ENCODE data around the gene SHISA8.

SHISA8 gene

DNA sequence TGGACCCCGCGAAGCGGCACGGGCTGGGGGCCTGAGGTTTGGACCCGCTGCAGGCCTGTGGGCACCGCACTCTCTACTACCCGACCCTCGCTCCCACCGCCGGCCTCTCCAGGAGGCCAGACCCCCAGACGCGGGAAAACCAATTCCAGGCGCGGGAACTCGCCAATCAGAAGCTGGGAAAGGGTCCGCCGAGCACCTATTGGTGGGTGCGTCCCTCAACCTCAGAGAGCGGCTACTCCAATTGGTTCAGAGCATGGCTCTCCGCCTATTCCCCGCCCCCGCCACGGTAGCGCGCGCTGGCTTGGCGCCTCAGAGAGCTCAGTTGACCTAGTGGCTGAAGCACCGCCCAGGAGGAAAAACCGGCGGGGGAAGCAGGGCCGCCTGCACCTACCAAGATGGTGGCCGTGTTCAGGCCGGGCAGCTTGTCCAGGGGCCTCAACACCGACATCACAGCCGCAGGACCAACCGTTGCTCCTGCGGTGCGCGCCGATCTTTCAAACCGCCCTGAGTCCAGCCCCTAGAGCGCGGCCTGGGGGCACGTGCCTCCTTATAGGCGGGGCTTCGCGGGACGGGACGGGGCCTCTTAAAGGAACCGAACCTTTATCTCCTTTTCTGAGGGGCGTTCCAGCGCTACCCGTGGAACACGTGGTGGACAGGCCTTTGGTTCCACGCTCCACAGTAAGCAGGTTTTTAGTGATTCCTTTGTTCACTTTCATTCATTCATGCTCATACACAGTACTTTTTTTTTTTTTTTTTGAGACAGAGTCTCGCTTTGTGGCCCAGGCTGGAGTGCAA lies 32.0 kb upstream of the SHISA8 start, which contains the start of gene CENPM:
TSS of gene CENPM (minus strand) at position 524 of the 795 bp plus-strand sequence. CDS start at position 448, 76 bp downstream.
- H3K36me3 ChIP-seq (ENCODE audit: control insufficient read depth, insufficient read depth, low read length): peaks cover 29% of the 10 kb centered on the region
- no peaks in the 10 kb centered on the region for H3K27me3 ChIP-seq (ENCODE audit: control insufficient read depth, insufficient read depth, low read length)
- peaks cover 30% of the 10 kb centered on the region for H3K4me1 ChIP-seq (ENCODE audit: control insufficient read depth, insufficient read depth, low read length)
- H3K9me3 ChIP-seq (ENCODE audit: control insufficient read depth, insufficient read depth, low read depth, low read length): no peaks in the 10 kb centered on the region
- peak within 1 kb of the TSS; percentile 90; the same call in 1 of the 2 replicates for H3K27ac ChIP-seq (ENCODE audit: low read depth, low read length)
- H3K9ac ChIP-seq (ENCODE audit: low read length): peak within 1 kb of the TSS; percentile 94
- peak within 1 kb of the TSS; percentile 94 for H3K4me3 ChIP-seq (ENCODE audit: low read depth, low read length)

DNA sequence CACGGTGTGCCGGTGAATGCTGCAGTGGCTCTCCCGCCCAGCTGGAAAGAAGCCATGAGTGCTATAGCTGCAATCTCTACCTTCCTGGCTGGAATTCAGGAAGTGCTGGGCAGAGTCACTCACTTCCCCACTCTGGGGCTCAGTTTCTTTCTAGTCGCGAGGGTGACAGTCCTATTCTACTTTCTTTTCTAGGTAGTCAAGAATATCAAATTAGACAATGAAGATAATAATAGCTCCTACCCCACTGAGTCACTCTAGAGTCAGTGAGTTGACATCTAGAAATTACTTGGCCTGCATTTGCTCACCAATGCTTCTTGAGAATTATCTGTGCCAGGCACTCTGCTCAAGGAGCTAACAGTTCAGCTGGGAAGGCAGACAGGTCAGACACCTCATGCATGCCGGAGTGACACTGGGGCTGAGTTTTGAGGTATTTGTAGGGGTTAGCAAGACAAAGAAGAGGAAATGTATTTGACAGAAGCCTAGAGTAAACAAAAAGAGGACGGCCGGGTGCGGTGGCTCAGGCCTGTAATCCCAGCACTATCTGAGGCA lies 28.9 kb upstream of the SHISA8 start:
- Histone ChIP-seq H3K9me3 (ENCODE audit: control insufficient read depth, insufficient read depth, low read depth, low read length) (no peaks in the 10 kb centered on the region), H3K9ac (ENCODE audit: low read length) (no peak overlapping the region), H3K4me3 (ENCODE audit: low read depth, low read length) (no peak overlapping the region), H3K4me1 (ENCODE audit: control insufficient read depth, insufficient read depth, low read length) (peaks cover 19% of the 10 kb centered on the region), H3K27ac (ENCODE audit: low read depth, low read length) (no peak overlapping the region), H3K36me3 (ENCODE audit: control insufficient read depth, insufficient read depth, low read length) (peaks cover 54% of the 10 kb centered on the region), H3K27me3 (ENCODE audit: control insufficient read depth, insufficient read depth, low read length) (no peaks in the 10 kb centered on the region)

DNA sequence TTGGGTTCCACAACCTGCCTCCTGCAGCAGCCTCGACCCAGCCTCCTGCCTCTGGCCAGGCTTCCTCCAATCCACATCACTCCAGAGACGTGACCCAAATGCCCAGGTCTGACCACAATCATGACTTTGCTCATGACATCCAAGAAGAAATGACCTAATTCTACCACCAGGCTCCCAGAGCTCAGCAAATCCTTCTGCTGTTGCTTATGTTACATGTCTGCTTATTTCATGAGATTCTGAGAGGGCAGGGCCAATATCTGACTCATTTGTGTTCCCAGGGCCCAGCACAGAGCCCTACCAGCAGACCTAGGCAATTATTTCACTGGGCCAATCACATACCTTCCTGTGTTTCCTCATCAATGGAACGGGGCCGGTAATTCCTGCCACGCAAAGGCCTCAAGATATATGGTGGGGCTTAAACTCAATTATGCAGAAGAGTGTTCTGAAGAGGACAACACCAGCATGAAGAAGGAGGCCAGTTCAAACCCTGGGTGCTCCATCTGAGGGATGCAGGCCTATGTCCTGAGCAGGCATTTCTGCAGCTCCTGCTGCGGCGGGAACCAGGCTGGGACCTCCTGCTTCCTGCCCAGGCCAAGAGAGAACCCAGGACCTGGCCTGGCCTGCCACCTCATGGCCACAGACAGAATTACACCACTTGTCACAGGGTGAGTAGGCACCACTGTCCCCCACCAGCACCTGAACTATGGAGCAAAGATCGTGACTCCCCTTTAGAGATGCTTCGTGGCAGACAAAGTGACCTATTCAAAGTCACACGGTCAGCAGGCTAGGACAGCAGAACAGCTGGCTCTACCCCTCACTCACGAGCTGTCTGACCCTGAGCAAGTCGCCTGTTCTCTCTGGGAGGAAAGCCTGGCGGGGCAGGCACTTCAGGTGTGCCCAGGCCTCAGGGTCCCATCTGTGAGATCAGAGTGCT lies 26.2 kb upstream of the SHISA8 start:
- no peak overlapping the region for H3K4me3 ChIP-seq (ENCODE audit: low read depth, low read length)
- H3K4me1 ChIP-seq (ENCODE audit: control insufficient read depth, insufficient read depth, low read length): peaks cover 11% of the 10 kb centered on the region
- no peaks in the 10 kb centered on the region for H3K9me3 ChIP-seq (ENCODE audit: control insufficient read depth, insufficient read depth, low read depth, low read length)
- no peak overlapping the region for H3K9ac ChIP-seq (ENCODE audit: low read length)
- no peaks in the 10 kb centered on the region for H3K27me3 ChIP-seq (ENCODE audit: control insufficient read depth, insufficient read depth, low read length)
- H3K36me3 ChIP-seq (ENCODE audit: control insufficient read depth, insufficient read depth, low read length): peaks cover 76% of the 10 kb centered on the region
- no peak overlapping the region for H3K27ac ChIP-seq (ENCODE audit: low read depth, low read length)

DNA sequence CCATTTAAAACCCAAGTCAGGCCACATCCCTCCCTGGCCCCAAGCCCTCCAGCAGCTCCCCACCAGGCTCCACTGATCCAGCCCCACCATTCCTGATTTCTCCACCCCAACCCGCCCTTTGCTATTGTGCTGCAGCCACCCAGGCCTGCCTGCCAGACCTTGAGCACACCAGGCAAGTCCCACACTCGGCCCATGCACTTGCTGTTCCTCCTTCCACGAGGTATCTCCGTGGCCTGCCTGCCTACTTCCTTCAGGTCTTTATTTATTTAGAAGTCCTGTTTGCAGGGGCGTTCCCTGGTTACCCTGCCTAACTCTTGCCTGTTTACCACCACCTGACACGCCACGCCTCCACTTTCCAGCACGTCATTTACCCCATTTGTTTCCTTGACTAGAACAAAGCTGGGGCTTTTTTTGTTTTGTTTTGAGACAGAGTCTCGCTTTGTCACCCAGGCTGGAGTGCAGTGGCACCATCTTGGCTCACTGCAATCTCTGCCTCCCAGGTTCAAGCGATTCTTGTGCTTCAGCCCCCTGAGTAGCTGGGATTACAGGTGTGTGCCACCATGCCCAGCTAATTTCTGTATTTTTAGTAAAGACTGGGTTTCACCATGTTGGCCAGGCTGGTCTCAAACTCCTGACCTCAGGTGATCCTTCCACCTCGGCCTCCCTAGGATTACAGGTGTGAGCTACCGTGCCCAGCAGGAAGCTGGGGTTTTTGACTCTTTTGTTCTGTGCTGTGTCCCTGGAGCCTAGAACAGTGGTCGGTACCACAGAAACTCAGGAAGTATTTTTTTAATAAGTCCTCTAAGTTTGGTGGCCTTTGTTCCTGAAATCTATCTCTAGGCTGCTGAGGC lies 25.3 kb upstream of the SHISA8 start:
- Histone ChIP-seq H3K36me3 (ENCODE audit: control insufficient read depth, insufficient read depth, low read length) (peaks cover 77% of the 10 kb centered on the region), H3K27ac (ENCODE audit: low read depth, low read length) (no peak overlapping the region), H3K4me3 (ENCODE audit: low read depth, low read length) (no peak overlapping the region), H3K4me1 (ENCODE audit: control insufficient read depth, insufficient read depth, low read length) (peaks cover 6% of the 10 kb centered on the region; the same call in 1 of the 2 replicates), H3K9me3 (ENCODE audit: control insufficient read depth, insufficient read depth, low read depth, low read length) (no peaks in the 10 kb centered on the region), H3K9ac (ENCODE audit: low read length) (no peak overlapping the region), H3K27me3 (ENCODE audit: control insufficient read depth, insufficient read depth, low read length) (no peaks in the 10 kb centered on the region)

DNA sequence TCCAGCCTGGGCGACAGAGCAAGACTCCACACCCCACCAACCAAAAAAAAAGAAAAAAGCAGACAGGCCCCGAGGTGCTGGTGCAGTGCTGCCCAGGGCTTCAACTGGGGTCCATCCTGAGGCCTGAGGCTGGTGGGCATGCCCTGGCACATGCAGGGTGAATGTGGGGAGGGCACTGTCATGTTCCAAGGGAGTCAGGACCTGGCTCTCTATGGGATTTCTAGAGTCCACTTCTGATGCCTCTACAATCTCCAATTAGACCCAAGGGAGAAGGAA lies 22.0 kb upstream of the SHISA8 start:
- Histone ChIP-seq H3K27ac (ENCODE audit: low read depth, low read length) (no peak overlapping the region), H3K4me3 (ENCODE audit: low read depth, low read length) (no peak overlapping the region), H3K9me3 (ENCODE audit: control insufficient read depth, insufficient read depth, low read depth, low read length) (no peaks in the 10 kb centered on the region), H3K9ac (ENCODE audit: low read length) (no peak overlapping the region), H3K4me1 (ENCODE audit: control insufficient read depth, insufficient read depth, low read length) (no peaks in the 10 kb centered on the region; the same call in 1 of the 2 replicates), H3K27me3 (ENCODE audit: control insufficient read depth, insufficient read depth, low read length) (no peaks in the 10 kb centered on the region), H3K36me3 (ENCODE audit: control insufficient read depth, insufficient read depth, low read length) (peaks cover 48% of the 10 kb centered on the region)

DNA sequence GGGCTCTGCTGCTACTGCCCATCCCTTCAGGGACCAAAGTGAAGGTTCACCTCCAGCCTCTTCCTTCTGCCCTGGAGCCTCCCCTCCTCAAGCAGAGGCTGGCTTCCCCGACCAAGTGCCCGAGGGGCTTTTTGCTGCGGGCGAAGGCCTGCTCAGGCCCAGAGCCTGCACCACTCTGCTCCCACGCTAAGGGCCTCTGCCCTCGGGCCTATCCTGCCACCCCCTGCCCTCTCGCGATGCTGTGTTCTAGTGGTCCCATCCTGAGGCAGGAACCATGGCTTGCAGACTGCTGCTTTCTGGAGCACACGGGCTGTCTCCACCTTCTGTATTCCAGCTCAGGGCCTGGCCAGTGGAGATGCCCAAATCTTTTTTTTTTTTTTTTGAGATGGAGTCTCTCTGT lies 20.6 kb upstream of the SHISA8 start:
- Histone ChIP-seq H3K27me3 (ENCODE audit: control insufficient read depth, insufficient read depth, low read length) (no peaks in the 10 kb centered on the region), H3K4me3 (ENCODE audit: low read depth, low read length) (no peak overlapping the region), H3K9me3 (ENCODE audit: control insufficient read depth, insufficient read depth, low read depth, low read length) (no peaks in the 10 kb centered on the region), H3K27ac (ENCODE audit: low read depth, low read length) (no peak overlapping the region), H3K4me1 (ENCODE audit: control insufficient read depth, insufficient read depth, low read length) (no peaks in the 10 kb centered on the region), H3K36me3 (ENCODE audit: control insufficient read depth, insufficient read depth, low read length) (peaks cover 37% of the 10 kb centered on the region), H3K9ac (ENCODE audit: low read length) (no peak overlapping the region)

DNA sequence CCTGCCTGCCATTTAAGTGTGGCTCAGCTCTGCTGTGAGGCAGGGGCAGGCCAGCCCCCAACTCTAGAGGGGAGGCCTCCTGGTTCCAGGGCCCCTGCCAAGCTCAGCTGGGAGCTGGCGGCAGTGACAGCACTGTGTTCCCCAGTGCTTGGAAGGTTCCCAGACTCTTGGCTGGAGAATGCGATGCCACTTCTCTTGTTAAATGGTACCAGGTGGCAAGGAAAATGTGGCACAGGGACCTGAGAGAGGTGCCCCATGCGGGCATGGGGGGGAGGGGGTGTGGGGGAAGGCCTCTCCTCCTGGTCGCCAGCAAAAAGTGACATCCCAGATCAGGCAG lies 20.1 kb upstream of the SHISA8 start:
- Histone ChIP-seq H3K27ac (ENCODE audit: low read depth, low read length) (no peak overlapping the region), H3K9ac (ENCODE audit: low read length) (no peak overlapping the region), H3K9me3 (ENCODE audit: control insufficient read depth, insufficient read depth, low read depth, low read length) (no peaks in the 10 kb centered on the region), H3K27me3 (ENCODE audit: control insufficient read depth, insufficient read depth, low read length) (no peaks in the 10 kb centered on the region), H3K36me3 (ENCODE audit: control insufficient read depth, insufficient read depth, low read length) (peaks cover 33% of the 10 kb centered on the region), H3K4me1 (ENCODE audit: control insufficient read depth, insufficient read depth, low read length) (no peaks in the 10 kb centered on the region), H3K4me3 (ENCODE audit: low read depth, low read length) (no peak overlapping the region)

DNA sequence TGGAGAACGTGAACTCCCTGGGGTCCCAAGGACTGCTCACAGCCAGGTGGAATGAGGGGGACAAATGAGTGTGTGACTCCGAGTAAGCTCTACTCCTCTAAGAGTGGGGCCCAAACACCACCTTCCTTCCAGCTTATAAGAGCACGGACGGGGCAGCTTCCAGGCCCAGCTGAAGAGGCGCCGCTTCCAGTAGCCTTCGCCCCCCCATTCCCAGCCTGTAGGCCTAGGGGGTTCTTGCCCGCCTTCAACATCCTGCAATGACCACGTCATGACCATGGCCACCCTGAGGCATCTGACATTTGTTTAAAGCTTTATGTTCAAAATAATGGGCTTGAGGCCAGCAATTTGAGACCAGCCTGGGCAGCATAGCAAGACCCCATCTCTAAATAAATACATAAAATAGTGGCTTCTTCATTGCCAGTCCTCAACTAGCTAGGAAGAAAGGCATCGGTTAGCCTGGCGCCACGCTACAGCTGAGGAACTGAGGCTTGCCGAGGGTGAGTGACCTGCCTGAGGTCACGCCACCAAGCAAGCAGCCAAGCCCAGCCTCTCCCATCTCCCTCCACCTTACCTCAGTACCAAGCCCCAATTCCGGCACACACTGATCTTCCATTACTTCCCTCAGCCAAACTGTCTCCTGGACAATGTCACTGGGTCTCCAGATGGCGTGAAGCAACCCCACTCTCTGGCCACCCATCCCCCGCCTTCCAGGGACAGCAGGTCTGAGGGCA lies 19.6 kb upstream of the SHISA8 start:
- Histone ChIP-seq H3K4me1 (ENCODE audit: control insufficient read depth, insufficient read depth, low read length) (no peaks in the 10 kb centered on the region), H3K27ac (ENCODE audit: low read depth, low read length) (no peak overlapping the region), H3K36me3 (ENCODE audit: control insufficient read depth, insufficient read depth, low read length) (peaks cover 31% of the 10 kb centered on the region), H3K9ac (ENCODE audit: low read length) (no peak overlapping the region), H3K4me3 (ENCODE audit: low read depth, low read length) (no peak overlapping the region), H3K27me3 (ENCODE audit: control insufficient read depth, insufficient read depth, low read length) (no peaks in the 10 kb centered on the region), H3K9me3 (ENCODE audit: control insufficient read depth, insufficient read depth, low read depth, low read length) (no peaks in the 10 kb centered on the region)

DNA sequence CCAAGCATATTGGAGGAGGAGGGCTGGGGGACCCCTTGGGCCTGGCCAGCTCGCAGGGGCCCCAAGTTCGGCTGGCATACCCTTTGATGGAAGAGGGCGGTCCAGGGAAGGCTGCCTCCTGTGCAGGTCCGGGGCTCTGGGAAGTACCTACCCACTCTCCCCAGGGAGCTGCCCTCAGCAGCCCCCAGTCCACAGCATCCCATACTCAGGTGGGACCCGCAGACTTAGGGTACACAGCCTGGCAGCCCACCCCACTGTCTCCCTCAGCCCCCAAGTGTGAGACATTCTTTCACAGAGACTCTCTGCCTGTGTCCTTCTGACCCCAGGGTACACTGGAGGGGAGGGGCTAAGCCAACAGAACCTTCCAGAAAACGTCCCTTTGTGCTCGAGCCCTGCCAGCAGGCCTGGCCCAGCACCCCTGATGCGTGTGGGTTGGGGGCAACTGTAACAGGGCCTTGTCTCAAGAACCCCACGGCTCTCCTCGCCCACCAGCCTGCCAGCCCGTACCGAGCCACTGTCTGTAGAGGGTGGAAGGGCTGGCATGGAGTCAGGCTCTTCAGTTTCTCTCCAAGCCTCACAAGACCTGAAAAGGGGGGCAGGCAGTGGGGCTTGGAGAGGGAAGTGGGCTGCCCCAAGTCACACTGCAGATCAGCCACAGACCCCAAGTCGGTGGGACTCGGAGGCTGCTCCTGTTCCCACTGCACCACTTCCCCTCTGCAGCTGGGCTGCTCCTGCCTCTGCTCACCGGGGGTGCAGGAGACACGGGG lies 18.7 kb upstream of the SHISA8 start:
- H3K36me3 ChIP-seq (ENCODE audit: control insufficient read depth, insufficient read depth, low read length): peaks cover 22% of the 10 kb centered on the region

More for the DNA sequence above, 18.7 kb upstream of the SHISA8 start:
- H3K4me1 ChIP-seq (ENCODE audit: control insufficient read depth, insufficient read depth, low read length): peaks cover under 1% of the 10 kb centered on the region; the same call in 1 of the 2 replicates
- no peaks in the 10 kb centered on the region for H3K9me3 ChIP-seq (ENCODE audit: control insufficient read depth, insufficient read depth, low read depth, low read length)
- no peak overlapping the region for H3K9ac ChIP-seq (ENCODE audit: low read length)
- no peak overlapping the region for H3K4me3 ChIP-seq (ENCODE audit: low read depth, low read length)
- no peaks in the 10 kb centered on the region for H3K27me3 ChIP-seq (ENCODE audit: control insufficient read depth, insufficient read depth, low read length)
- H3K27ac ChIP-seq (ENCODE audit: low read depth, low read length): no peak overlapping the region
